GM23338 (cell line): Measurements from ENCODE around the gene C14orf93. TPM values are rescaled to one million over a fixed set of nuclear protein-coding genes. Genes with fewer than 3 reads are reported as not detected.
A peak's percentile ranks its signal among the peaks of the same experiment; 100 is the strongest.

Experiments used
- ATAC-seq: fragments of 200-7000 bp; cut with Tn5 transposase; 3 replicates; pipeline ENCODE4 v1.9.1; 2020
- DNase-seq: peaks from one replicate; pipeline ENCODE4 v3.0.0-alpha.2; 2015; ENCODE audit warnings: low spot score
- H2AFZ ChIP-seq: fragments of 200-600 bp; sonication (generic); 2 replicates; pipeline ENCODE4 v1.8.0; 2016; ENCODE audit warnings: antibody characterized with exemption, mild to moderate bottlenecking, moderate library complexity
- H3F3A ChIP-seq: fragments of 200-600 bp; sonication (generic); replicated peaks from 2 replicates; pipeline ENCODE4 v1.8.0; 2017; ENCODE audit warnings: antibody characterized with exemption, mixed run types, low read depth
- H3K27ac ChIP-seq: fragments of 200-600 bp; sonication (generic); 2 replicates; pipeline ENCODE4 v1.6.1; 2016; ENCODE audit warnings: low read depth
- H3K27me3 ChIP-seq: fragments of 200-600 bp; sonication (generic); 2 replicates; pipeline ENCODE4 v1.8.0; 2016; ENCODE audit warnings: mild to moderate bottlenecking, mixed run types, moderate library complexity; ENCODE audit not compliant: insufficient read depth
- H3K36me3 ChIP-seq: fragments of 200-600 bp; sonication (generic); 2 replicates; pipeline ENCODE4 v1.8.0; 2016; ENCODE audit warnings: mild to moderate bottlenecking; ENCODE audit not compliant: insufficient read depth
- H3K4me1 ChIP-seq: fragments of 200-600 bp; sonication (generic); 2 replicates; pipeline ENCODE4 v1.8.0; 2016; ENCODE audit warnings: mild to moderate bottlenecking, moderate library complexity; ENCODE audit not compliant: insufficient read depth
- H3K4me2 ChIP-seq: fragments of 200-600 bp; sonication (generic); 2 replicates; pipeline ENCODE4 v1.7.1; 2017; ENCODE audit warnings: mixed run types
- H3K4me3 ChIP-seq: fragments of 200-600 bp; sonication (generic); 2 replicates; pipeline ENCODE4 v1.6.1; 2016; ENCODE audit warnings: mixed run types
- H3K79me2 ChIP-seq: fragments of 200-600 bp; sonication (generic); replicated peaks from 2 replicates; pipeline ENCODE4 v1.8.0; 2017; ENCODE audit warnings: mild to moderate bottlenecking; ENCODE audit not compliant: insufficient read depth
- H3K9me2 ChIP-seq: fragments of 200-600 bp; sonication (generic); 2 replicates; pipeline ENCODE4 v1.8.0; 2017; ENCODE audit not compliant: insufficient read depth
- H4K20me1 ChIP-seq: fragments of 200-600 bp; sonication (generic); replicated peaks from 2 replicates; pipeline ENCODE4 v1.8.0; 2017; ENCODE audit warnings: mild to moderate bottlenecking; ENCODE audit not compliant: insufficient read depth
- H3K27ac Mint-ChIP-seq: 2 replicates; pipeline ENCODE4 v1.8.0; 2020; ENCODE audit warnings: inconsistent platforms, mild to moderate bottlenecking, moderate library complexity, mixed read lengths
- H3K27me3 Mint-ChIP-seq: 3 replicates; pipeline ENCODE4 v1.8.0; 2022; ENCODE audit warnings: low read depth, mild to moderate bottlenecking, moderate library complexity, mixed read lengths, inconsistent platforms; ENCODE audit not compliant: insufficient read depth, poor library complexity
- H3K36me3 Mint-ChIP-seq: 3 replicates; pipeline ENCODE4 v1.8.0; 2021; ENCODE audit warnings: low read depth, mild to moderate bottlenecking, inconsistent platforms, moderate library complexity, mixed read lengths
- H3K4me1 Mint-ChIP-seq: 3 replicates; pipeline ENCODE4 v1.8.0; 2020; ENCODE audit warnings: mild to moderate bottlenecking, inconsistent platforms, mixed read lengths
- H3K4me3 Mint-ChIP-seq: 3 replicates; pipeline ENCODE4 v1.8.0; 2021; ENCODE audit warnings: moderate library complexity, mild to moderate bottlenecking, inconsistent platforms, mixed read lengths
- H3K9me3 Mint-ChIP-seq: 3 replicates; pipeline ENCODE4 v1.8.0; 2020; ENCODE audit warnings: moderate library complexity, mild to moderate bottlenecking, inconsistent platforms, mixed read lengths
- CTCF ChIP-seq, 2 experiments: fragments of 200-600 bp in 1 of 2; sonication (generic) in 1 of 2; conservative IDR thresholded peaks; 2 replicates each; pipeline versions ENCODE4 v1.5.1 to v1.6.1; 2016 to 2017; ENCODE audit warnings: antibody characterized with exemption in 2 of 2, low read depth in 2 of 2, mild to moderate bottlenecking in 2 of 2, moderate library complexity in 1 of 2
- EZH2 ChIP-seq: fragments of 200-600 bp; sonication (generic); IDR thresholded peaks from one replicate; pipeline ENCODE4 v1.8.0; 2017; ENCODE audit warnings: antibody characterized with exemption, mild to moderate bottlenecking, low read depth; ENCODE audit not compliant: unreplicated experiment
- EZH2phosphoT487 ChIP-seq: fragments of 200-600 bp; sonication (generic); IDR thresholded peaks from one replicate; pipeline ENCODE4 v1.8.1; 2018; ENCODE audit warnings: antibody characterized with exemption; ENCODE audit not compliant: unreplicated experiment
- NANOG ChIP-seq: IDR thresholded peaks from 2 replicates; pipeline ENCODE4 v1.6.1; 2016; ENCODE audit warnings: antibody characterized with exemption, borderline replicate concordance
- POLR2AphosphoS5 ChIP-seq: IDR thresholded peaks from 2 replicates; pipeline ENCODE4 v1.6.1; 2016; ENCODE audit warnings: antibody characterized with exemption, low read depth
- STAT1 ChIP-seq: IDR thresholded peaks from one replicate; pipeline ENCODE4 v1.6.1; 2016; ENCODE audit warnings: antibody characterized with exemption; ENCODE audit not compliant: unreplicated experiment
- ZNF114 ChIP-seq: fragments of 250-450 bp; sonication (Bioruptor Pico); IDR thresholded peaks from 2 replicates; pipeline ENCODE4 v1.5.0; 2020; ENCODE audit warnings: mild to moderate bottlenecking, moderate library complexity
- ZNF331 ChIP-seq: fragments of 250-450 bp; sonication (Bioruptor Pico); IDR thresholded peaks from 2 replicates; pipeline ENCODE4 v1.5.0; 2020; ENCODE audit warnings: low read depth, mild to moderate bottlenecking, moderate library complexity
- polyA plus RNA-seq: library from polyadenylated mRNA; unstranded; fragments of >200 nt; fragmentation: Nextera tagmentation; extraction: Ambion mirVana; gene quantifications from 2 replicates; pipeline ENCODE4 v1.2.1, GENCODE V29; 2016
- total RNA-seq: library from RNA; depleted of rRNA; stranded (reverse); fragments of >200 nt; shearing (Covaris generic); gene quantifications from 2 replicates; pipeline ENCODE4 v1.2.3, GENCODE V29; 2014
- TF ChIP-seq, protein P1 (sequence below): IDR thresholded peaks from one replicate; pipeline ENCODE4 v1.6.1; 2018; ENCODE audit warnings: antibody characterized with exemption; ENCODE audit not compliant: unreplicated experiment
- TF ChIP-seq, protein P2 (sequence below): IDR thresholded peaks from 2 replicates; pipeline ENCODE4 v1.6.1; 2016; ENCODE audit warnings: antibody characterized with exemption

The C14orf93 gene
- total and polyA plus RNA-seq, 2 experiments from 2014 or later: 3.5 to 11.7 TPM

- peak overlapping the region; percentile 82 for H3K4me3 ChIP-seq
- no peak for TF ChIP-seq CTCF (conservative IDR thresholded peaks at IDR 0.05; ENCODE audit: low read depth in 2 of 2)
- no peak for TF ChIP-seq POLR2AphosphoS5
- TF ChIP-seq EZH2: no peak
- no peak for TF ChIP-seq ZNF114
- no peak for TF ChIP-seq ZNF331
- no peak for TF ChIP-seq STAT1
- TF ChIP-seq NANOG: no peak
- TF ChIP-seq, protein P1, sequence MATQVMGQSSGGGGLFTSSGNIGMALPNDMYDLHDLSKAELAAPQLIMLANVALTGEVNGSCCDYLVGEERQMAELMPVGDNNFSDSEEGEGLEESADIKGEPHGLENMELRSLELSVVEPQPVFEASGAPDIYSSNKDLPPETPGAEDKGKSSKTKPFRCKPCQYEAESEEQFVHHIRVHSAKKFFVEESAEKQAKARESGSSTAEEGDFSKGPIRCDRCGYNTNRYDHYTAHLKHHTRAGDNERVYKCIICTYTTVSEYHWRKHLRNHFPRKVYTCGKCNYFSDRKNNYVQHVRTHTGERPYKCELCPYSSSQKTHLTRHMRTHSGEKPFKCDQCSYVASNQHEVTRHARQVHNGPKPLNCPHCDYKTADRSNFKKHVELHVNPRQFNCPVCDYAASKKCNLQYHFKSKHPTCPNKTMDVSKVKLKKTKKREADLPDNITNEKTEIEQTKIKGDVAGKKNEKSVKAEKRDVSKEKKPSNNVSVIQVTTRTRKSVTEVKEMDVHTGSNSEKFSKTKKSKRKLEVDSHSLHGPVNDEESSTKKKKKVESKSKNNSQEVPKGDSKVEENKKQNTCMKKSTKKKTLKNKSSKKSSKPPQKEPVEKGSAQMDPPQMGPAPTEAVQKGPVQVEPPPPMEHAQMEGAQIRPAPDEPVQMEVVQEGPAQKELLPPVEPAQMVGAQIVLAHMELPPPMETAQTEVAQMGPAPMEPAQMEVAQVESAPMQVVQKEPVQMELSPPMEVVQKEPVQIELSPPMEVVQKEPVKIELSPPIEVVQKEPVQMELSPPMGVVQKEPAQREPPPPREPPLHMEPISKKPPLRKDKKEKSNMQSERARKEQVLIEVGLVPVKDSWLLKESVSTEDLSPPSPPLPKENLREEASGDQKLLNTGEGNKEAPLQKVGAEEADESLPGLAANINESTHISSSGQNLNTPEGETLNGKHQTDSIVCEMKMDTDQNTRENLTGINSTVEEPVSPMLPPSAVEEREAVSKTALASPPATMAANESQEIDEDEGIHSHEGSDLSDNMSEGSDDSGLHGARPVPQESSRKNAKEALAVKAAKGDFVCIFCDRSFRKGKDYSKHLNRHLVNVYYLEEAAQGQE: no peak
- no peak for TF ChIP-seq EZH2phosphoT487
- no peaks in the 10 kb centered on the region for H3K79me2 ChIP-seq
- H4K20me1 ChIP-seq: no peaks in the 10 kb centered on the region
- H2AFZ ChIP-seq: peak overlapping the region; percentile 89
- peaks cover 12% of the 10 kb centered on the region; the same call in 1 of the 2 replicates for H3F3A ChIP-seq
- no peaks in the 10 kb centered on the region for H3K27me3 ChIP-seq
- ATAC-seq (no peak), DNase-seq (no peak)
- H3K4me1 Mint-ChIP-seq: peaks cover 14% of the 10 kb centered on the region
- no peaks in the 10 kb centered on the region for H3K9me2 ChIP-seq
- peak overlapping the region; percentile 88 for H3K4me2 ChIP-seq
- peaks cover 34% of the 10 kb centered on the region for H3K36me3 Mint-ChIP-seq
- H3K27ac Mint-ChIP-seq: peak overlapping the region; percentile 97
- no peaks in the 10 kb centered on the region for H3K36me3 ChIP-seq
- H3K27me3 Mint-ChIP-seq: peaks cover 9% of the 10 kb centered on the region
- H3K9me3 Mint-ChIP-seq: peaks cover 2% of the 10 kb centered on the region; the same call in 1 of the 3 replicates
- H3K4me1 ChIP-seq: peaks cover 13% of the 10 kb centered on the region
- peak overlapping the region; percentile 97 for H3K27ac ChIP-seq
- H3K4me3 Mint-ChIP-seq: peak overlapping the region; percentile 91
Measured at GRCh38 chr14:22955702-22956569, 54.0 kb downstream of the C14orf93 start.

DNA sequence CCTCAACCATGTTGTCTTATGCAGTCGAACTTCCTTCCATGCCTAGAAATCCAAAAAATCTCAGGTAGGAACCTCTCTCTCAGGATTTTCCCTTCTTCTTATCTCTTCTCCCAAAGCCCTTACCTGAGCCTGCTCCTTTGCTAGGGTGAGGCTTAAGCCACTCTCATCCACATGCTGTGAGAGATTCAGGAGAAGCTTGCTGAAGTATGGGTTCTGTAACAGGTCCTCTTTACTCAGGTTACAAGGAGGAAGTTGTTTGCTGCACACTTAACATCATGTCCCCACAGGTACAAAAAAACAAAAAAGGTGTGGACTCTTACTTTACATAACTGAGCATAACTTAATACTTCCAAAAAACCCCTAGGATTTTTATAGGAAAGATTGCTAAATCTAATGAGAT lies 57.5 kb downstream of the C14orf93 start:
- peaks cover 12% of the 10 kb centered on the region; the same call in 1 of the 2 replicates for H3F3A ChIP-seq
- H3K9me3 Mint-ChIP-seq: no peaks in the 10 kb centered on the region; the same call in 2 of the 3 replicates

More for the DNA sequence above, 57.5 kb downstream of the C14orf93 start:
- Mint-ChIP-seq H3K27me3 (peaks cover 5% of the 10 kb centered on the region), H3K4me1 (peaks cover 14% of the 10 kb centered on the region), H3K27ac (no peak overlapping the region), H3K4me3 (no peak overlapping the region), H3K36me3 (peaks cover 54% of the 10 kb centered on the region)
- H3K4me2 ChIP-seq: no peak overlapping the region
- H3K27ac ChIP-seq: no peak overlapping the region
- ATAC-seq (no peak), DNase-seq (no peak)
- H3K36me3 ChIP-seq: no peaks in the 10 kb centered on the region
- no peaks in the 10 kb centered on the region for H3K9me2 ChIP-seq
- TF ChIP-seq, protein P2, sequence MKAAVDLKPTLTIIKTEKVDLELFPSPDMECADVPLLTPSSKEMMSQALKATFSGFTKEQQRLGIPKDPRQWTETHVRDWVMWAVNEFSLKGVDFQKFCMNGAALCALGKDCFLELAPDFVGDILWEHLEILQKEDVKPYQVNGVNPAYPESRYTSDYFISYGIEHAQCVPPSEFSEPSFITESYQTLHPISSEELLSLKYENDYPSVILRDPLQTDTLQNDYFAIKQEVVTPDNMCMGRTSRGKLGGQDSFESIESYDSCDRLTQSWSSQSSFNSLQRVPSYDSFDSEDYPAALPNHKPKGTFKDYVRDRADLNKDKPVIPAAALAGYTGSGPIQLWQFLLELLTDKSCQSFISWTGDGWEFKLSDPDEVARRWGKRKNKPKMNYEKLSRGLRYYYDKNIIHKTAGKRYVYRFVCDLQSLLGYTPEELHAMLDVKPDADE: no peak
- TF ChIP-seq NANOG: no peak
- TF ChIP-seq, protein P1: no peak
- no peak for TF ChIP-seq ZNF331
- TF ChIP-seq CTCF (conservative IDR thresholded peaks at IDR 0.05; ENCODE audit: low read depth in 2 of 2): no peak
- TF ChIP-seq POLR2AphosphoS5: no peak
- H3K79me2 ChIP-seq: no peaks in the 10 kb centered on the region
- no peaks in the 10 kb centered on the region for H3K27me3 ChIP-seq
- no peak overlapping the region for H3K4me3 ChIP-seq
- H2AFZ ChIP-seq: no peak overlapping the region
- H4K20me1 ChIP-seq: no peaks in the 10 kb centered on the region
- H3K4me1 ChIP-seq: peaks cover 10% of the 10 kb centered on the region
